HG03103 (cell line): ENCODE data around the gene HCN2.

ENCODE experiments used
- ATAC-seq: cut with Tn5 transposase; IDR thresholded peaks from one replicate; pipeline ENCODE4 v1.9.1; 2021; ENCODE audit warnings: low read depth; ENCODE audit not compliant: unreplicated experiment

HCN2 gene

GRCh38 chr19:633786-634639 is 44.3 kb downstream of the HCN2 start:
- no peak for ATAC-seq

- no peak for ATAC-seq
Observed at GRCh38 chr19:634975-635652, 45.4 kb downstream of the HCN2 start.

- no peak for ATAC-seq
Observed at GRCh38 chr19:638906-639252, 49.2 kb downstream of the HCN2 start.

DNA sequence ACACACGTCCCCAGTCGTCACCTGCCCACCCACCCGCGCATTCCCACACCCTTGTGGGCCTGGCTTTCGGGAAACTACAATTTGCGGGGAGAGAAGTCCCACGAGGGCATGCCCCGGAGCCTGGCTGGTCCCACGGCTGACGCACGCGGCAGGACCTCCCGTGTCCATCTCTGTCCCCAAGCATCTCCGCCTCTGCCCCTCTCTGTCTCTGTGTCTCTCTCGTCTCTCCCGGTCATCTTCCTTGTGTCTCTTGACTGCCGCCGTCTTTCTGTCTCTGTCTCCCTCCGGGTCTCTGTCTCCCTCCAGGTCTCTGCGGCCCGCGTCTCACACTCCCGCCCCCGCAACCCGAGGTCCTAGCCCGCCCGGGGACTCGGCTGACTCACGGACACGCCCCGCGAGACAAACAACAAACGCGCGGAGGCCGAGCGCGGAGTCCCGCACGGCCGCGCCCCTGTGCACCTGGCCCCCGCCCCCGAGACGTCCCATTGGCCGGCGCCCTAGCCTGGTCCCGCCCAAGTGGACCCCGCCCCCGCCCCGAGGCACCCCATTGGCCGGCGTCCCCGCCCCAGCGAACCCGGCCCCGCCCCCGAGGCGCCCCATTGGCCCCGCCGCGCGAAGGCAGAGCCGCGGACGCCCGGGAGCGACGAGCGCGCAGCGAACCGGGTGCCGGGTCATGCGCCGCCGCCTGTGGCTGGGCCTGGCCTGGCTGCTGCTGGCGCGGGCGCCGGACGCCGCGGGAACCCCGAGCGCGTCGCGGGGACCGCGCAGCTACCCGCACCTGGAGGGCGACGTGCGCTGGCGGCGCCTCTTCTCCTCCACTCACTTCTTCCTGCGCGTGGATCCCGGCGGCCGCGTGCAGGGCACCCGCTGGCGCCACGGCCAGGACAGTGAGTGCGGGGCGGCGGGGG is 49.8 kb downstream of the HCN2 start, which contains the start of gene FGF22:
Gene FGF22 (plus strand): TSS at position 627 of the 908 bp plus-strand sequence. CDS start 47 bp downstream, at position 674.
- ATAC-seq = peak; percentile 43

DNA sequence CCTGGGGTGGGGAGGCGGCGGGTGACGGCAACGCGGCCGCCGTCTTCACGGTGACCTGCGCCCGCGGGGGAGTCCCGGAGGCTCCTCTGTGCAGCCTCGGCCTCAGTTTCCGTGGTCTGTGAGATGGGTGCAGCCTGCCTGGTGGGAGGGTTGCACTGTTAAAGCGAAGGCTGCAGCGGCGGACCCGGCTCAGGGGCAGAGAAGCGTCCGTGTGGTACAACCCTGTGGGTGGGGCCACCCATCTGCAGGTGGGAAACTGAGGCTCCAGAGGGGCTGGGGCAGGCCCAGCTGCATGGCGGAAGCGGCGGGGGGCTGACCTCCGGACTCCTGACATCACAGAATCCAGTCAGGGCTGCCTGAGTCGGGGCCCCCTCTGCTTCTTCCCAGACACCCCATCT is 50.5 kb downstream of the HCN2 start:
- no peak for ATAC-seq

DNA sequence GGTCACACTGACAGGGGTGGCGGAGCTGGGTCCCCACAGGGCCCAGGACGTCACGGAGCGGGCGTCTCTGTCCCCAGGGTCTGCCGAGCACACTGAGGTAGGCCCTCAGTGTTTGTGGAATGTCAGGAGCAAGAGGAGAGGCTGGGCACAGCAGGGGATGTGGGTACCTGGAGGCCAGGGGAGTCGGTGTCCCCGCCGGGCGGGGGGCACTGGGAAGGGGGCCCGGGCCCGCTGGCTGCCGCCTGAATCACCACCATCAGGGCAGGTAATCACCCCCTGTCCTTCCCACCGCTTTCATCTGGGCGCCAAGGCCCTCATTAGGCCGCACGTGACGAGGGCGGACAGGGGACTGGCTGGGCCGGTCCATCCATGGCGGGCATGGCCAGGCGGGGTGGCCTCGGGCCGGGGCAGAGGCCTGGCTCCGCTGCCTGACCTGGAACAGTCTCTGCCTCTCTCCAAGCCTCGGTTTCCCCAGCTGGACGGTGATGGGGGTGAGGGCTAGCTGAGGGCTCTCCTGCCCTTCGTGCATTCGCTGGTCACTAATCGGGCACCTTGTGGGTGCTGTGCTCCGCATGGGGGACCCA is 51.0 kb downstream of the HCN2 start:
- no peak for ATAC-seq

DNA sequence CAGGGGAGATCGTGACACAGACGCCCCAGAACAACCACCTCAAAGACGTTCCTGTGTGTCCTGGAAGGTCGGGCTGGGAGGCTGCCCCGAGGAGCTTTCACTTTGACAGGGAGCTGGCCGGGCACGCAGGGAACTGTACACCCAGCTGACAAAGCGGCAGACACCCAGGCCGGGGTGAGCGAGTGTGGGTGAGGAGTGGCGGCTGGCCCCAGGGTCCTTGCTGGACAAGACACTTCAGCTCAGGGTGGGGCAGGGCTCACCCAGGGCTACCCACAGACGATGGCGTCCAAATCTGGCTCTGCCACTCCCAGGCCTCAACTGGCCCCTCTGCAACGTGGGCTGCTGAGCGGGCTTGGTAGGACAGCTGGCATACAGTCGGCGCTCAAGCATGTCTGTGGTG is 52.0 kb downstream of the HCN2 start:
- ATAC-seq = no peak

GRCh38 chr19:642767-643727 is 53.4 kb downstream of the HCN2 start:
- ATAC-seq = no peak

DNA sequence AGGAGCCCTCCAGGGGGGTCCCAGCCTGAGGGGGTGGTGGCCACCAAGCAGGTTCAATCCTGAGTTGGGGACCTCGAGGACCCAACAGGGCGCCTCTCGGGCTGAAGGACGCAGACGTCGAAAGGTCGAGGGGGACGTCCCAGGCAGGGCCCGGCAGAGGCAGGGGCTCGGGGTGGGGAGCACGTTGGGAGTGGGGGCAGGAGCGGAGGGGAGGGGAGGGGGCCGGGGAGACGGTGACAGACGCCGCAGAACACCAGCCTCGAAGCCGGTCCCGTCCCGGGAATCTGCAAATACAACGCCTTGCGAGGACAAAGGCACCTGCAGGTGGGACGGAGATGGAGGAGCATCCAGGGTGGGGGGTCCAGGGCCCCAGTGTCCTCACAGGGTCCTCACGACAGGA is 54.1 kb downstream of the HCN2 start:
- no peak for ATAC-seq

- no peak for ATAC-seq
Observed at GRCh38 chr19:644363-644762, 54.7 kb downstream of the HCN2 start.

DNA sequence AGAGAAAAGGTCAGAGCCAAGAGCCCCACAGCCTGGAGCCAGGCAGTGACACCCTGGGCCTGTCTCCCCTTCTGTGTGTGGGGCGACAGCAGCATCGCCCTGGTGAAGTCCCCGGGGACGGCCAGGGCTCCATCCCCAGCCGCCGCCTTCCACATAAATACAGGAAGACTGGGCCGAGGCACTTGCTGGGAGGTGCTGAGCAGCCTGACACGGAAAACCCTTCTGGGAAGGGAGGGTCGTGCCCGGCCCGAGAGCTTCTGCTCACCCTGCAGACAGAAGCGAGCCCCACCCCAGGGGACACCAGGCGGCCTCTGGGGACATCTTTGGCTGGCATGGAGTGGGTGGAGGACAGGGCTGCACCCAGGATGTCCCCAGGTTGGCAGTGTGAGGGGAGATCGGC is 55.1 kb downstream of the HCN2 start:
- no peak for ATAC-seq

DNA sequence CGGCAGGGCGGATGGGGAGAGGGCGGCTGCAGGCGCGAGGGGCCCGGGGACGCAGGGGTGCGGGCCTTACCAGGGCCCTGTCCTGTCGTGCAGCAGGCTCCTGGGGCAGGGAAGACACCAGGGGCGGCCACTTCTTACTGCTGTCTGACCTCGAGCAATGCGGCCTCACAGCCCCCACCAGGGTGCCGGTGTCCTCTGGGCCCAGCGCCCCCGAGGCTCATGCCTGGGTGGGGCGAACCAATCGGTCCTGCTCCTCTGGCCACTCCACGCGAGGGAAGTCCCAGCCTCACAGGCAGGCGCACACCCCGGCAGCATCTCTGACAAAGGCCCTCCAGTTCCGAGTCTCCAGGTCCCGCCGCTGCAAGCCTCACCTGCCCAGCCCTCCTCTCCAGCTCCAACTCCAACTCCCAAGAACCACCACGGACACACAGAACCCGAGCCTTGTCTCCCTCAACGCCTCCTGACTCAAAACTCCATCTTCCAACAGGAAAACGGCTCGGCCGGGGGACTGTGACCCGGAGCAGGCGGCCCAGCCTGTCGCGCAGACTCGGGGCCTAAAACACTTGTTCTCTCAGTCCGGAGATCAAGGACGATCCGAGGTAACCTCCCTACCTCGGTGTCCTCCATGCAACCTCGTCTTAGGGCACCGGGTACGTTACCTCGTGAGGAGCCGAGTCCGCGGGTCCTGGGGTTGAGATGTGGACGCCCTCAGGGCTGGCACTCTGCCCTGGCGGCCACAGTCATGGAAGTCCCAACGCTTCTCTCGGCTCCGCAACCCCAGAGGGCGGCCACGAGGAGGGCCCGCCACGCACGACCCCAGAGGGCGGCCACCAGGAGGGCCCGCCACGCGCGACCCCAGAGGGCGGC is 56.5 kb downstream of the HCN2 start:
- ATAC-seq = no peak

GRCh38 chr19:646779-647565 is 57.3 kb downstream of the HCN2 start:
- ATAC-seq = no peak

GRCh38 chr19:647566-648284 is 58.0 kb downstream of the HCN2 start:
- ATAC-seq = no peak

DNA sequence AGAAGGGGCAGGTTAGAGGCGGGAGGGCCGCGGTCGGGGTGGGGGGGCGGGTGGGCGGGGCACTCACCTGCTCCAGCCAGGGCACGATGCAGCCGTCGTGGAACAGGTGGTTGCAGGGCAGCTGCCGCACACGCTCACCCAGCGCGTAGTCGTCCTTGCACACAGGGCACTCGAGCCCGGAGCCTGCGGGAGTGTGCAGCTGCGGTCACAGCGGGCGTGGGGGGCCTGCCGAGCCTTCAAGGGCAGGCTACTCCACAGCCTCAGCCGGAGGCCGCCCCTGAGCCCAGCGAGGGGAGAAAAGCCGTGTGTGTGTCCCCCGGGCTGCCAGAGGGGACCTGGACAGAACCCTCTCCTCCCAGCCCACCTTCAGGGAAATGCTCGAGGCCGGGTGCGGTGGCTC is 58.6 kb downstream of the HCN2 start:
- no peak for ATAC-seq

GRCh38 chr19:648904-649801 is 59.5 kb downstream of the HCN2 start:
- ATAC-seq = no peak
